Transverse colon (tissue), 4 donors: ENCODE results near the gene BRICD5.

ENCODE experiments used
- EP300 ChIP-seq: sonication (generic); formaldehyde crosslinking; IDR thresholded peaks from one replicate; pipeline ENCODE4 v1.6.1; 2017; ENCODE audit warnings: antibody characterized with exemption, low read depth
- POLR2A ChIP-seq: fragments of 450-650 bp; IDR thresholded peaks from one replicate; pipeline ENCODE4 v1.6.1; 2016; ENCODE audit warnings: antibody characterized with exemption, mild to moderate bottlenecking, moderate library complexity
- POLR2AphosphoS5 ChIP-seq, 3 donors: sonication (generic); formaldehyde crosslinking; IDR thresholded peaks; one replicate each; pipeline ENCODE4 v1.6.1; 2016; ENCODE audit warnings: antibody characterized with exemption in 3 of 3
- TF ChIP-seq, protein P1 (sequence below), 5 experiments: fragments of 200-600 bp in 3 of 5; fragments of 450-650 bp in 2 of 5; sonication (generic) in 3 of 5; IDR thresholded peaks; 1 replicate in 2 of 5; 2 replicates in 3 of 5; pipeline ENCODE4 v1.5.1; 2016 to 2017; ENCODE audit warnings: antibody characterized with exemption in 5 of 5, inconsistent platforms in 3 of 5, mild to moderate bottlenecking in 2 of 5, moderate library complexity in 1 of 5

DNA sequence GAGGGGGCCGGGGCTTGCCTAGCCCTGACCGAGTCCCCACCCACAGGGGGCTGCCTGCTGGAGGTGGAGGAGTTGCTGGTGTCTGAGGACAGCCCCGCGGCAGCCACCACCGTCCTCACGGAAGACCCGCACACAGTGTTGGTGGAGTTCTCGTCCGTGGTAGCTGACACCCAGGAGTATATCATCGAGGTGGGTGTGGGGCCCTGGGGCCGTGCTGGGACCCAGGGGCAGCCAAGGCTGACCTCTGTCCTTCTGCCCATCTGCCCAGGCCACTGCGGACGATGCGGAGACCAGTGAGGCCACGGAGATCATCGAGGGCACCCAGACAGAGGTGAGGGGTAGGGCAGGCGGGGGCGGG, 24.1 kb upstream of the BRICD5 start:
- TF ChIP-seq, protein P1, sequence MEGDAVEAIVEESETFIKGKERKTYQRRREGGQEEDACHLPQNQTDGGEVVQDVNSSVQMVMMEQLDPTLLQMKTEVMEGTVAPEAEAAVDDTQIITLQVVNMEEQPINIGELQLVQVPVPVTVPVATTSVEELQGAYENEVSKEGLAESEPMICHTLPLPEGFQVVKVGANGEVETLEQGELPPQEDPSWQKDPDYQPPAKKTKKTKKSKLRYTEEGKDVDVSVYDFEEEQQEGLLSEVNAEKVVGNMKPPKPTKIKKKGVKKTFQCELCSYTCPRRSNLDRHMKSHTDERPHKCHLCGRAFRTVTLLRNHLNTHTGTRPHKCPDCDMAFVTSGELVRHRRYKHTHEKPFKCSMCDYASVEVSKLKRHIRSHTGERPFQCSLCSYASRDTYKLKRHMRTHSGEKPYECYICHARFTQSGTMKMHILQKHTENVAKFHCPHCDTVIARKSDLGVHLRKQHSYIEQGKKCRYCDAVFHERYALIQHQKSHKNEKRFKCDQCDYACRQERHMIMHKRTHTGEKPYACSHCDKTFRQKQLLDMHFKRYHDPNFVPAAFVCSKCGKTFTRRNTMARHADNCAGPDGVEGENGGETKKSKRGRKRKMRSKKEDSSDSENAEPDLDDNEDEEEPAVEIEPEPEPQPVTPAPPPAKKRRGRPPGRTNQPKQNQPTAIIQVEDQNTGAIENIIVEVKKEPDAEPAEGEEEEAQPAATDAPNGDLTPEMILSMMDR (IDR thresholded peaks at IDR 0.05): no peak
- TF ChIP-seq POLR2AphosphoS5 (IDR thresholded peaks at IDR 0.05) (no peak), POLR2A (no peak), EP300 (no peak)
